Ovary (tissue), 9 donors: Measurements from ENCODE around the gene SORL1. TPM values are rescaled to one million over a fixed set of nuclear protein-coding genes. Genes with fewer than 3 reads are reported as not detected.

ENCODE experiments used
- DNase-seq, 5 donors: peaks; one replicate each; pipeline ENCODE4 v3.0.0-alpha.2; 2019 to 2020
- H3K27ac ChIP-seq, 2 donors: fragments of 200-600 bp; one replicate each; pipeline versions ENCODE4 v1.5.1 to v1.8.0; 2019 to 2022
- H3K27me3 ChIP-seq: fragments of 200-600 bp; one replicate; pipeline ENCODE4 v1.8.0; 2022
- H3K36me3 ChIP-seq: fragments of 200-600 bp; sonication (generic); one replicate; pipeline ENCODE4 v1.5.1; 2019
- H3K4me1 ChIP-seq: one replicate; pipeline ENCODE4 v1.8.1; 2013; ENCODE audit warnings: mild to moderate bottlenecking, moderate library complexity; ENCODE audit not compliant: insufficient read depth
- H3K4me3 ChIP-seq: fragments of 200-600 bp; sonication (generic); one replicate; pipeline ENCODE4 v1.5.1; 2017
- H3K9me3 ChIP-seq, 2 donors: fragments of 200-600 bp in 1 of 2; sonication (generic) in 1 of 2; one replicate each; pipeline versions ENCODE4 v1.5.1 to v1.8.1; 2013 to 2019; ENCODE audit warnings: mild to moderate bottlenecking in 1 of 2, moderate library complexity in 1 of 2
- CTCF ChIP-seq, 3 donors: fragments of 450-650 bp in 2 of 3; fragments of 200-600 bp in 1 of 3; IDR thresholded peaks; one replicate each; pipeline versions ENCODE4 v1.5.1 to v1.8.0; 2016 to 2022; ENCODE audit warnings: antibody characterized with exemption in 3 of 3, mild to moderate bottlenecking in 1 of 3
- EP300 ChIP-seq: sonication (generic); formaldehyde crosslinking; IDR thresholded peaks from one replicate; pipeline ENCODE4 v1.6.1; 2017; ENCODE audit warnings: antibody characterized with exemption
- POLR2A ChIP-seq: fragments of 450-650 bp; IDR thresholded peaks from one replicate; pipeline ENCODE4 v1.6.1; 2017; ENCODE audit warnings: antibody characterized with exemption, mild to moderate bottlenecking, moderate library complexity
- WGBS, 3 donors: extraction: QIAGEN DNeasy Blood & Tissue Kit in 1 of 3; methylation state at CpG; one replicate each; pipeline versions ENCODE4 v1.1.5 to v1.1.7; 2013 to 2017; 5-methylcytosine and 5-hydroxymethylcytosine counted together
- intact Hi-C, 4 donors: fragments of 100-400 bp; cut with DNase I; formaldehyde crosslinking; loops; one replicate each; pipeline versions ENCODE4 v1.11.0 to v1.15.1; 2022 to 2023
- polyA plus RNA-seq, 2 donors: library from polyadenylated mRNA; stranded (reverse); fragments of 200-250 nt in 1 of 2; fragments of 350-450 nt in 1 of 2; fragmentation: Illumina TruSeq in 1 of 2; extraction: RNeasy Lipid Tissue Mini Kit (QIAGEN cat#74804) in 1 of 2; gene quantifications; one replicate each; pipeline ENCODE4 v1.2.3, GENCODE V29; 2013 to 2014
- total RNA-seq, 7 donors: library from RNA; depleted of rRNA in 2 of 7; stranded (reverse); fragments of >200 nt in 2 of 7; fragmentation: NEBNext Ultra II Directional in 3 of 7; extraction: Animal tissue kit (Norgen Biotek cat#: 25700) in 3 of 7; gene quantifications; one replicate each; pipeline versions ENCODE4 v1.1.0 to v1.2.4, GENCODE V29; 2016 to 2023
- donor health status: DM: no; HTN: no; CAD: no; lungs with moderate emphysema.
- donor health status: DM: no; HTN: no; CAD: no.
- donor health status: Bipolar disorder and iron deficiency.
- donor health status: DM: yes; HTN: yes; CAD: no.
- donor health status: DM: no; HTN: no; CAD: no.
- donor health status: DM: yes; HTN: yes; CAD: no.

SORL1 gene
- total and polyA plus RNA-seq, 9 donors: 2.9 to 64.5 (median 23.4) TPM

GRCh38 chr11:121533601-121534000 lies 81.5 kb downstream of the SORL1 start:
- Histone ChIP-seq H3K36me3 (no peaks in the 10 kb centered on the region), H3K27ac (no peak overlapping the region), H3K4me1 (no peaks in the 10 kb centered on the region), H3K4me3 (no peak overlapping the region), H3K27me3 (no peaks in the 10 kb centered on the region), H3K9me3 (no peaks in the 10 kb centered on the region)
- no peak for DNase-seq
- WGBS, 3 donors: 32 to 44% (median 41%) methylated on average over 3 of the region's 3 CpGs
- TF ChIP-seq CTCF (IDR thresholded peaks at IDR 0.05) (no peak), POLR2A (no peak), EP300 (no peak)
- intact Hi-C loops: loop anchor here (5.0 to 10.0 kb wide), 4 partner anchors 59 to 209 kb away; partner anchors contain the start of genes SORL1 (in 1 of the 4) and SORL1-AS1 (in 1 of the 4)

- Histone ChIP-seq H3K9me3 (no peaks in the 10 kb centered on the region), H3K4me1 (no peaks in the 10 kb centered on the region), H3K36me3 (no peaks in the 10 kb centered on the region), H3K27me3 (no peaks in the 10 kb centered on the region), H3K4me3 (no peak overlapping the region), H3K27ac (no peak overlapping the region)
- TF ChIP-seq EP300 (no peak), POLR2A (no peak), CTCF (IDR thresholded peaks at IDR 0.05) (peak in 2 of 3 donors; percentile 57 to 64)
- DNase-seq: peak; percentile 29 to 54 (median 39)
- 40 to 52% (median 40%) methylated on average over 12 of the region's 12 CpGs for WGBS, 3 donors
- intact Hi-C loops: loop anchor here (2.0 to 10.0 kb wide), 6 partner anchors 58 to 216 kb away; partner anchors contain the start of genes SORL1 (in 1 of the 4) and SORL1-AS1 (in 1 of the 4)
These were observed 82.3 kb downstream of the SORL1 start for GRCh38 chr11:121534131-121535093.

GRCh38 chr11:121535129-121535796 lies 83.1 kb downstream of the SORL1 start:
- intact Hi-C loops: loop anchor here (2.0 to 10.0 kb wide), 5 partner anchors 80 to 216 kb away; partner anchors contain the start of genes SORL1 (in 1 of the 4) and SORL1-AS1 (in 1 of the 4)
- no peaks in the 10 kb centered on the region for H3K4me1 ChIP-seq
- no peaks in the 10 kb centered on the region for H3K36me3 ChIP-seq
- 66 to 72% (median 70%) methylated on average over 6 of the region's 6 CpGs for WGBS, 3 donors
- no peak for TF ChIP-seq POLR2A
- no peak for TF ChIP-seq CTCF (IDR thresholded peaks at IDR 0.05)
- no peak for TF ChIP-seq EP300
- H3K27ac ChIP-seq: no peak overlapping the region
- no peaks in the 10 kb centered on the region for H3K9me3 ChIP-seq
- no peak for DNase-seq
- no peak overlapping the region for H3K4me3 ChIP-seq
- H3K27me3 ChIP-seq: no peaks in the 10 kb centered on the region

GRCh38 chr11:121536126-121536525 lies 84.0 kb downstream of the SORL1 start:
- no peaks in the 10 kb centered on the region for H3K9me3 ChIP-seq
- H3K27ac ChIP-seq: no peak overlapping the region
- no peak overlapping the region for H3K4me3 ChIP-seq
- H3K27me3 ChIP-seq: no peaks in the 10 kb centered on the region
- 92 to 93% (median 92%) methylated on average over 6 of the region's 6 CpGs for WGBS, 3 donors
- TF ChIP-seq CTCF (IDR thresholded peaks at IDR 0.05): no peak
- no peak for TF ChIP-seq POLR2A
- TF ChIP-seq EP300: no peak
- intact Hi-C loops: loop anchor here in 3 of 4 donors (10.0 kb wide), 3 partner anchors 81 to 211 kb away; partner anchors contain the start of genes SORL1 (in 1 of the 3) and SORL1-AS1 (in 1 of the 3)
- no peaks in the 10 kb centered on the region for H3K4me1 ChIP-seq
- H3K36me3 ChIP-seq: no peaks in the 10 kb centered on the region
- no peak for DNase-seq
